ENCODE data around the gene CDC16.
"Not testable (repeated sequence)": the region's sequence is repeated elsewhere in the genome, so short reads cannot be mapped to it uniquely, and the experiment has no call there.

CDC16 gene

GRCh38 chr13:114228176-114228575, 6.5 kb upstream of the CDC16 start:
- DNase-seq = no peak

GRCh38 chr13:114229506-114229905, 5.2 kb upstream of the CDC16 start:
- DNase-seq = no peak

GRCh38 chr13:114230117-114230516, 4.6 kb upstream of the CDC16 start:
- DNase-seq = no peak

- no peak for DNase-seq
These were observed 4.1 kb upstream of the CDC16 start for GRCh38 chr13:114230575-114230974.

GRCh38 chr13:114231886-114232285, 2.8 kb upstream of the CDC16 start:
- no peak for DNase-seq

- DNase-seq = no peak
These were observed 442 bp upstream of the CDC16 start for GRCh38 chr13:114234266-114234644.

- DNase-seq = no peak
These were observed 1.0 kb downstream of the CDC16 start for GRCh38 chr13:114235697-114236096.

GRCh38 chr13:114236227-114236626, 1.5 kb downstream of the CDC16 start:
- DNase-seq = no peak

GRCh38 chr13:114237415-114238112, 2.9 kb downstream of the CDC16 start:
- no peak for DNase-seq

GRCh38 chr13:114241918-114242317, 7.2 kb downstream of the CDC16 start:
- no peak for DNase-seq

GRCh38 chr13:114243971-114244370, 9.3 kb downstream of the CDC16 start:
- no peak for DNase-seq

- DNase-seq = no peak
These were observed 9.9 kb downstream of the CDC16 start for GRCh38 chr13:114244637-114245036.

- no peak for DNase-seq
These were observed 13.3 kb downstream of the CDC16 start for GRCh38 chr13:114248011-114248410.

GRCh38 chr13:114249077-114249476, 14.4 kb downstream of the CDC16 start:
- DNase-seq = no peak

GRCh38 chr13:114251639-114252440, 17.1 kb downstream of the CDC16 start:
- DNase-seq = not testable (repeated sequence)

- DNase-seq = no peak
These were observed 21.9 kb downstream of the CDC16 start for GRCh38 chr13:114256547-114256946.

GRCh38 chr13:114257014-114257413, 22.3 kb downstream of the CDC16 start:
- no peak for DNase-seq

- DNase-seq = no peak
These were observed 23.9 kb downstream of the CDC16 start for GRCh38 chr13:114258589-114258988.

- no peak for DNase-seq
These were observed 24.7 kb downstream of the CDC16 start for GRCh38 chr13:114259374-114259773.

GRCh38 chr13:114259974-114260373, 25.3 kb downstream of the CDC16 start:
- no peak for DNase-seq

- DNase-seq = no peak
These were observed 26.1 kb downstream of the CDC16 start for GRCh38 chr13:114260814-114261213.

GRCh38 chr13:114261328-114261965, 26.8 kb downstream of the CDC16 start:
- DNase-seq = no peak

GRCh38 chr13:114263578-114263977, 28.9 kb downstream of the CDC16 start:
- no peak for DNase-seq

GRCh38 chr13:114264313-114264712, 29.6 kb downstream of the CDC16 start:
- not testable (repeated sequence) for DNase-seq

Data from activated T-cell treated with anti-CD3 and anti-CD28 coated beads, Interleukin-2, amount 50 U/mL, for 48 hours (primary cell).